GM19193 (cell line): ENCODE results near the gene TAS2R10.

Source experiments
- POLR2A ChIP-seq: IDR thresholded peaks from 4 replicates; pipeline ENCODE4 v1.6.1; 2011; ENCODE audit not compliant: insufficient read depth, insufficient read length; ENCODE audit errors: extremely low read depth

TAS2R10 gene, protein sequence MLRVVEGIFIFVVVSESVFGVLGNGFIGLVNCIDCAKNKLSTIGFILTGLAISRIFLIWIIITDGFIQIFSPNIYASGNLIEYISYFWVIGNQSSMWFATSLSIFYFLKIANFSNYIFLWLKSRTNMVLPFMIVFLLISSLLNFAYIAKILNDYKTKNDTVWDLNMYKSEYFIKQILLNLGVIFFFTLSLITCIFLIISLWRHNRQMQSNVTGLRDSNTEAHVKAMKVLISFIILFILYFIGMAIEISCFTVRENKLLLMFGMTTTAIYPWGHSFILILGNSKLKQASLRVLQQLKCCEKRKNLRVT

DNA sequence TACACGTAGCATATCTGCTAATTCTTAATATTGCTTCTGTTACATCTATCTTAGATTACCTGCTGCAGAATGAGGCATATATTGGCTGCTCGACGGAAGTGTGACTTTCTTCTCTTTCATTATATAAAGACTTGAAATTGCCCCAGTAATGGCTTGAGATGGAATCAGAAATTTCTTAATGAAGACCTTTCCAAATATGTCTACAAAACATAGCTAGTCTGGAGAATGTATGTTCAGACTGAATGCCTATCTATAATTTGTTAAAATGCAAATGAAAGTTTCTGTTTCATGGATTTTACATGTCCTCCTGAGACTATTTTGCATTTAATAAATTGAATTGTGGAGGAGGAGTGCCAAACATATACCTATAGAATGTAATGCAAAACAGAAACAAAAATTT lies at the start of gene TAS2R10:
TSS of gene TAS2R10 (minus strand) at position 101 of the 400 bp plus-strand sequence. CDS start at position 12, 89 bp downstream.
- TF ChIP-seq POLR2A, result no peak

DNA sequence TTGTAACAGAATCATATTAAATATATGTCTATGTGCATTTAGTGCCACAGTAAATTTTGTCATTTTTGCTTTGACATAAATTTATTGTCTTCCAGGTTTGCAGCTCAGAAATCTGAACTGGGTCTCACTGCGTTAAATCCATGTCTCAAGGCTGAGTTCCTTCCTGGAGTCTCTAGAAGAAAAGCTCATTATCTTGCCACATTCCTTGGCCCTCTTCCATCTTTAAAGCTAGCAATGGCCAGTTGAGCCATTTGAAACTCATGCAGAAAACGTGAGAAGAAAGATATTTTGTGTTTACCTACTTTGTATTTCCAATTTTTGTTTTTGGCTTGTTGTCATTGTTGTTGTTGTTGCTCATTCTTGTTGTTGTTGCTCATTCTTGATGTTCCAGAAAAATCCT lies 47.2 kb upstream of the TAS2R10 start:
- no peak for TF ChIP-seq POLR2A

DNA sequence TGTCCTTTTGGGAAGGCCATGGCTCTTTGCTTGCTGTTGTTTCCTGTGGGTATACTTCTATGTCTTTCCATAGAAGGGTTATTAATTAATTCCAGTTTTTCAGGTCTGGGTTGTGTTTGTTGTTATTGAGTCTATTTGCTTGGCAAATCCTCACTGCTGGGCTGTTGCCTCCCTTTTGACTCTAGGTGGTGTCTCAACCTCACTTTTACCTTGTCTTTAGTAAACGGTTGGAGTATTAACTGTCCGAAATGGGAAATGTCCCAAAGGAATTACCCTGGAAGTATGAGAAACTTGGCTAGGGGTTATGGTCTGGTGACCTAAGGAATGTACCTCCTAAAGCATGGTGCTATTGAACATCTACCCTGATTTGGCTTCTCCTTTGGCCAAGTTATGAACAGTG lies 41.2 kb upstream of the TAS2R10 start:
- no peak for TF ChIP-seq POLR2A

DNA sequence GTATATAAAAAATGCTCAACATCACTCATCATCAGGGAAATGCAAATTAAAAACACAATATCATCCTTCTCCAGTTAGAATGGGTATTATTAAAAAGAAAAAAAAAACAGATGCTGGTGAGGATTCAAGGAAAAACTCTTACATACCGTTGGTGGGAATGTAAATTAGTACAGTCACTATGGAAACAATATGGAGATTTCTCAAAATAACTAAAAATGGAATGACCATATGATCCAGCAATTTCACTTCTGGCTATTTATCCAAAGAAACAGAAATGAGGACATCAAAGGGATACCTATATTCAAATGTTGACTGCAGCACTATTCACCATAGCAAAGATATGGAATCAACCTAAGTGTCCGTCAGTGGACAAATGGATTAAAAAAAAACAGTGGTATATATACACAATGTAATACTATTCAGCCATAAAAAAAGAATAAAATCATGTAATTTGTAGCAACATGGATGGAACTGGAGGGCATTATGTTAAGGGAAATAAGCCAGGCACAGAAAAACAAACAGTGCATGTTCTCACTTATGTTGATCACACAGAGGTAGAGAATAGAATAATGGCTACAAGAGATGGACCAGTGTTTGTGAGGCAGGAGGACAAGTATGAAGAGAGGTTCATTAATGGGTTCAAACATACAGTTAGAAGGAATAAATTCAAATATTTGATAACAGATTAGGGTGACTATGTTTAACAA lies 37.5 kb upstream of the TAS2R10 start:
- TF ChIP-seq POLR2A, result no peak

DNA sequence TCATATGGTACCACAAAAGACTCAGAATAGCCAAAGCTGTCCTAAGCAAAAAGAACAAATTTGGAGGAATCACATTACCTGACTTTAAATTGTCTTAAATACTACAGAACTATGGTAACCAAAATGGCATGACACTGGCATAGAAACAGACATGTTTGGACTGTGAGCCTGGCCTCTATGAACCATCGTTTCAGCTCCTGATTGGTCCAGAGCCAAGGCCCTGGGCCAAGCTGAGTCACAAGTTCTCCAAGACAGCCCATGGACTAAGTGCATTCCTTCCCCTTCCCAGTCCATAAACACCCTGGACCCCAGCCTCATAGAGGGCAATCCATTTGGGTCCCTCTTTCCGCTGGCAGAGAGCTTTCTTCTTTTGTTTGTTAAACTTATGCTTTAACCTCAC lies 35.2 kb upstream of the TAS2R10 start:
- TF ChIP-seq POLR2A, result no peak

DNA sequence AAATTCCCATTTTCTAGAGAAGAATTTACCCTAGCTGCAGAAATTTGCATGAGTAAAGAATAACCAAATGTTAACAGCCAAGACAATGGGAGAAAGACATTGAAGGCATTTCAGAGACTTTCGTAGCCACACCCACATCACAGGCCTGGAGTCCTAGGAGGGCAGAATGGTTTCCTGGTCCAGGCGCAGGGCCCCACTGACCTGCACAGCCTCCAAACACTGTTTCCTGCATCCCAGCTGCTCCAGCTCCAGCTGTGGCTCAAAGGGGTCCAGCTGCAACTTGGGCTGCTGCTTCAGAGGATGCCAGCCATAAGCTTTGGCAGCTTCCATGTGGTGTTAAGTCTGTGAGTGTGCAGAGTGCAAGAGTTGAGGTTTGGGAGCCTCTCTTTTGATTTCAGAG lies 29.6 kb upstream of the TAS2R10 start:
- no peak for TF ChIP-seq POLR2A

DNA sequence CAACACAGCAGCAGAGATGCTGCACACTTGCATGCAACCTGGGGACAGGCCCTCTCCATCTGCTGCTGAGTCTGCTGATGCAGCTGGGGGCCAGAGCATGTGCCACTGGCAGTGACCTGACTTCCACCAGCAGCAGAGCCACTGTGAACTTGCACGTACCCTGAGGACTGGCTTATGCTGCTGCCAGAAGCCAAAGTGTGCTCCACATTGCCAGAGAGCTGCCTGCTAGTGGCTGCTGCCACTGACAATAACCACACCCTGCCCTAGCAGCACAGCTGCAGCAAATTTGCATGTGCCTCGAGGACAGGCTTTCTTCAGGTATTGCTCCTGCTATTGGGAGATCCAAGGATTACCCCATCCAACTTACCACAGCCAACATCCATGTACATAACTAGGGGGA lies 27.6 kb upstream of the TAS2R10 start:
- TF ChIP-seq POLR2A, result no peak

DNA sequence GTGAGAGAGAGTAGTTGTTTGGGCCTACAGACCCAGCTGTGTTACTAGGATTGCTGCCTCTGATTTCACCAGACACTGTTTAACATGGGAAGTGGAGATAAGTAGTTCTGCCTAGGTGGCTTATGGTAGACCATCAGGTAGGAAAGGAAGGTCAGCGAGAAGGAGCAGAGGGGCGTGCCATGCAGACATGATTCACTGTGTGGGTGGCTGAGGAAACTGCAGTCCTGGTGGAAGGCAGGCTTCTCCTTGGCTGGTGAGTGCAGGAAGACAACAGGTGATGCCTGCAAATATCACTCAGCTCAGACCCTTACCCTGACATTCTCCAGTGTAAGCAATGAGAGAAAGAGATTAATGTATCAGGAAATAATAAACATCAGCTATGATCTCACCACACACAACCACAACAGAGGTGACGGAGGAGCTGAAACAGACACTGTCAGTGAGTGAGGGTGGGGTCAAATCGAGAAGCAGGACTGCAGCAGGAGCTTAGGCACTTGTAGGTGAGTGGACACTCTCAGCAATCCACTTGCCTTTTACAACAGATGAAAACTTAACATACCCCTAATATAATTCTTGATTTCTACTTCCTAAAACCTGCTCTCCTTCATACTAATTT lies 25.2 kb upstream of the TAS2R10 start:
- TF ChIP-seq POLR2A, result no peak

DNA sequence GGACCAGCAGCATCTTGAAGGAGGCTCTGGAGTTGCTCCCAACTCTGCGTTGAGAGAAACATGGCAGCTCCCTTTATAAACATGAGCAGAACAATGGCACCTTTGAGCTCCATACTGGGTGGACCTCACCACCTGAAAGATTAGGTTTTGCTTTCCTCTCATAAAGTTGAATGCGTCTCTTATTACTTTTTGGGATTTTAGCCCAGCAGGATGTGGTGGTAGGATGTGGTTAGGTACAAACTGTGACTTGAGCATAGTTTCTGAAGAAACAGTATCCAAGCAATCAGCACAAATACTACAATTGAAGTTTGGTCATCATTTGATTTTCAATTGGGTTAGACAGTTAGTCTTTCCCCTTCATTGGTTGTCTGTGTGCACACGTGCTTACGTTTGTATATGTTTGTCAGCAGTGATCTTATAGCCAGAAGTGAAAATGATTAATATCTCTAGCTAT lies 23.3 kb upstream of the TAS2R10 start, which contains the start of gene PRR4:
TSS of gene PRR4 (minus strand) at position 51 of the 454 bp plus-strand sequence. CDS start at position 13, 38 bp downstream.
- no peak for TF ChIP-seq POLR2A

DNA sequence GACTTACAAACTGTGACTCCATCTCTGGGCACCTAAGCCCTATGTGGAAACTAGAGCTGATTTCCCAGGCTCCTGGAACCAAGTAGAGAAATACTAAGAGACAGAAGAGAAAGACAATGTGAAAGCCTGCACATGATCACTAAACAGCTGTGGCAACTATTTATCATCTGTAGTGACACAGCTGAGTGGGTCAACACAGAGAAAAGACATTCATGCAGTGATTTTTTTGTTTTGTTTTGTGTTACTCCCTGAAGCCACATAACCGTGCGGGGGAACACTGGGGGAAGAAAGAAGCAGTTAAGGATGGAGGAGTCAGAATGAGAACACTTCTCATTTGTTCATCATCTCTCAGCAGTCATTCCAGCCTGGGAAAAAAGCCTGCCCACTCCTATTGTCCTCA lies 21.6 kb upstream of the TAS2R10 start:
- TF ChIP-seq POLR2A, result no peak

DNA sequence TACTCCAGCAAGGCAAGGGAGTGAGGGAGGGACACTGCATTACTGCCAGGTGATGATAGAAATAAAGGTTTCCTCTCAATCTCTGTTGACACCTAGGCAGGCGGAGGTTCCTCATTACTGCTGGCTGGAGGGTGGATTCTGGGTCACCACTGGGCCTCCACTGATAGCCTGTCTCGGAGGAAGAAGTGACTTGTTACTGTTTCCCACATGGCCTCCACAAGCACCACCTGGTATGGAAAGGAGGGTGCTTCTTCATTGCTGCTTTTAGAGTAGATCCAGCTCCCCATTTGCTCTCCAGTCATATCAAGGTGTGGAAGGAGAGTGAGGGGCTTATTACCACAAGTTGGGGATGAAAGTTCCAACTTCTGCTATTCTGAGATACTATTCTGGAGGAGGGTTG lies 16.7 kb upstream of the TAS2R10 start:
- no peak for TF ChIP-seq POLR2A

DNA sequence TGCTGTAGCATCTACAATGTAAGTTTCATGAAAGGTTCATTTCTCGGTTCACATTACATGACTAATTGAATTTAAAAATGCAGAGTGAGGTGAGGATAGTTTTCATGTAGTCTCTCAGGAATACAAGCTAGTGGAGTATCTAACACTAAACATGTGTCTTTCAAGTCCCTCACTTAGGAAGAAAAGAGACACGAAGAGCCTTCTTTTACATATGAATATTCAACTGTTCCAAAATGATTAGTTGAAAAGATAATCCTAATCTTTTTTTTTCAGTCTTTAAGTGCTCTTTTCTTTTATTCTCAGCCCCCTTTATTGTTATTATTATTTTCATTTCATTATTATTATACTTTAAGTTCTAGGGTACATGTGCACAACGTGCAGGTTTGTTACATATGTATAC lies 12.3 kb upstream of the TAS2R10 start:
- no peak for TF ChIP-seq POLR2A

DNA sequence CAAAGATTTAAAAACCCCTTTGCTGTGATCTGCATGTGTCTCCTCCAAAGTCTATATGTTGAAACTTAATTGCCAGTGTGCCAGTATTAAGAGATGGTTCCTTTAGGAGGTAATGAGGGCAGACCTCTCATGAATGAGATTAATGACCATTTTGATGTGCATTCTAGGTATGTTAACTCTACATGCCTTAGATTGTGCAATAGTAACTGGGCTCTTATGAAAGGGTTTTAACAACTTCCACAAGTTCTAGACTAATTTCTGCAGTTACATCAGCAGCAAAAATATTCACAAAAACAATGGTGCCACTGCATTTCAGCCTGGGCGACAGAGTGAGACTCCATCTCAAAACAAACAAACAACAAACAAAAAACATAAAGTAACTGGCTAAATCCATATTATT lies 3.8 kb upstream of the TAS2R10 start:
- TF ChIP-seq POLR2A, result no peak

DNA sequence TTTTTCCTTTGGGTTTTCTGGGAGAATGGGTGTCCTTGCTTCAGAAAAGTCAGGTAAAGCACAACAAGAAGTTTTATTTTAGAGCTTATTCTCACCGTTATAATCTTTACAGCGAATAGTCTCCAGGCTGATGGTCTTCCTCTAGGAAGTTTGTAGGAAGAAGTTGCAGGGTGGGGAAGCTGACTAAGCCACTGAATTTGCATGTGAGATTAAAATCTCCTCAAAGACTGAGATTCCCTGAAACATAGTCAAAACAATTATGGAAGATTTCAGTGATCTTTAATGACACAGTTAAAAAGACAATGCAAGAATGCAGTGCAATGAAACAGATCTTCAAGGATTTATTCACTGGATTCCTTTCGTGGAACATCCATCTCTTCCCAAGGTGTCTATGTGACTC lies 1.2 kb downstream of the TAS2R10 start:
- no peak for TF ChIP-seq POLR2A

DNA sequence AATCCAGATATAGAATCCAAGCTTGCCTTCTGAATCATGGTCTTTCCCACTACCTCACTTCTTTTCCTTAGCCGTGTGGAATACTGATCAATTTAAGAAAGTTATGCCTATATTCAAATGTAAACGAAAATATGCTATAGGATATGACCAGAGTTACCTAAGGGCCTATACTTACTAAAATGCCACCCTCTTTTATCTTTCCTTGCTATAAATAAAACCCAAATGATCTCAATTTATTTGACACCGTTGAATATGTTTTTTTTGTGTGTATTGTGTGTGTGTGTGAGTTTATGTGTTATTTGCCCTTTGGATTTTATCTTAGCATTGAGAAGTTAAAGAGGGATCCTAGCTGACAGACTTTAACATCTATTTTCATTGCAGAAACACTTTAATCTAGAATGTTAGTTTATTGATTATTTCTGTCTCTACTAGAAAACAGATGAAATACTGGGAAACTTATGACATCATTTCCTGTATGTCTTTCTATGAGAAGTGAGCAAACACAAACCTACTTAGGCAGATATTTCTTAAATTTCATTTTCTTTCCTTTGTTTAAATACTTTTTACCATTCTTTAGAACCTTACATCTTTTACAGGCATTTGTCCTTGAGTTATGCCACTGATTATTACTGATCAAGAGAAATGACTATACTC lies 14.1 kb downstream of the TAS2R10 start:
- TF ChIP-seq POLR2A, result no peak
